SK-N-SH (cell line): Measurements from ENCODE around the gene HPX.

Experiments used
- CTCF ChIP-seq: fragments of 200-600 bp; sonication (generic); IDR thresholded peaks from 2 replicates; pipeline ENCODE4 v1.6.1; 2017; ENCODE audit warnings: antibody characterized with exemption, mild to moderate bottlenecking, moderate library complexity
- EP300 ChIP-seq, 2 experiments: IDR thresholded peaks; 2 replicates each; pipeline versions ENCODE4 v1.4.0 to v1.6.1; 2012; ENCODE audit warnings: borderline replicate concordance in 1 of 2, low read depth in 1 of 2, low read length in 1 of 2
- EZH2phosphoT487 ChIP-seq: fragments of 200-600 bp; sonication (generic); IDR thresholded peaks from 2 replicates; pipeline ENCODE4 v1.6.1; 2017; ENCODE audit warnings: low read depth, mixed run types, mild to moderate bottlenecking, antibody characterized with exemption, moderate library complexity, borderline replicate concordance
- FOXJ3 ChIP-seq: sonication (generic); formaldehyde crosslinking; IDR thresholded peaks from 2 replicates; pipeline ENCODE4 v1.5.1; 2020; ENCODE audit warnings: mild to moderate bottlenecking, missing genetic modification reagents
- MAX ChIP-seq: IDR thresholded peaks from 2 replicates; pipeline ENCODE4 v1.4.0; 2012; ENCODE audit warnings: low read depth
- MXI1 ChIP-seq: IDR thresholded peaks from 2 replicates; pipeline ENCODE4 v1.6.1; 2012; ENCODE audit warnings: mild to moderate bottlenecking, low read depth, low read length, improper control_type of control experiment
- NFIC ChIP-seq: IDR thresholded peaks from 2 replicates; pipeline ENCODE4 v1.4.0; 2012; ENCODE audit warnings: borderline replicate concordance
- POLR2AphosphoS5 ChIP-seq: IDR thresholded peaks from 2 replicates; pipeline ENCODE4 v1.6.1; 2012; ENCODE audit warnings: low read depth, low read length
- RAD21 ChIP-seq: IDR thresholded peaks from 2 replicates; pipeline ENCODE4 v1.6.1; 2012; ENCODE audit warnings: mild to moderate bottlenecking, low read length
- RFX5 ChIP-seq: IDR thresholded peaks from 2 replicates; pipeline ENCODE4 v1.6.1; 2012; ENCODE audit warnings: mild to moderate bottlenecking, improper control_type of control experiment, low read length
- SIN3A ChIP-seq: IDR thresholded peaks from 2 replicates; pipeline ENCODE4 v1.6.1; 2012; ENCODE audit warnings: low read depth, mild to moderate bottlenecking, low read length, moderate library complexity, borderline replicate concordance
- TAF1 ChIP-seq: IDR thresholded peaks from 2 replicates; pipeline ENCODE4 v1.6.1; 2012; ENCODE audit warnings: low read depth, mild to moderate bottlenecking, low read length, moderate library complexity, borderline replicate concordance

- no peak for TF ChIP-seq MAX
- no peak for TF ChIP-seq CTCF
- no peak for TF ChIP-seq RFX5
- no peak for TF ChIP-seq RAD21
- TF ChIP-seq EP300 (IDR thresholded peaks at IDR 0.05; ENCODE audit: borderline replicate concordance in 1 of 2, low read depth in 1 of 2, low read length in 1 of 2), result no peak
- TF ChIP-seq TAF1, result no peak
- TF ChIP-seq POLR2AphosphoS5, result no peak
- no peak for TF ChIP-seq SIN3A
- TF ChIP-seq EZH2phosphoT487, result no peak
- no peak for TF ChIP-seq MXI1
- TF ChIP-seq FOXJ3 (CRISPR knock-in tag), result no peak
- no peak for TF ChIP-seq NFIC
These were observed 38.7 kb downstream of the HPX start for GRCh38 chr11:6402061-6402470.
